ENCODE data around the gene MMD. TPM values are rescaled to one million over a fixed set of nuclear protein-coding genes. Genes with fewer than 3 reads are reported as not detected.
"Not testable (repeated sequence)": the region's sequence is repeated elsewhere in the genome, so short reads cannot be mapped to it uniquely, and the experiment has no call there.

The MMD gene
- polyA plus RNA-seq, 4 donors = 4.0 to 12.5 (median 10.3) TPM

DNA sequence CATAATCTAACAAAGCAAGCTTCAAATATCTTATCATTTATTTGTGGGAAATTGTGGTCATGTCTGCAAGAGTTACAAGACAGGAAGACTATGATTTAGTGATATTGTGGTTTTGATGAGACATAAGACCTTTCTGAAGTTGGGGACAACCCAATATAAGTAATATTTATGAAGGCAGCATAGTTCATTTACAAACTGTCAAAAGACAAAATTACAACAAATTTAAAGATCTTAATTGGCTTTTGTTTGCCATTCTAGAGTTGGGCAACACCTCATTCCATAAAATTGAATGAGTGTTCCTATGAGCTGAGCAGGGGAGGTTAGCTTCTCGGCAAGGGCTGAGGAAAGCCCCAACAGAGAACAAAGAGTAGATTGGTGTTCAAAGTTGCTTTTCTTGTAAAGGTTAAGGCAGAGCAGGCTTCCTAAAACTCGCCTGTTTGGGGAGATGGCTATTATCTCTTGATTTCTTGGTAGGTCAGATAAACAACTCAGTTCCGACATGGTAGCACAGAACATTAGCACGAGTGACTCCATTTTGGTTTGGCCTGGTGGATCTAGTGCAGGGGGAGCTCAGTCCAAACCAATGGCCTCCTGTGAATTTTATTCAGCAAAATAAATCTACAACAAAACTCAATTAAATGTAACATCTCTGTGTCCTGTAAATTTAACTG is 10.9 kb upstream of the MMD start:
- FAIRE-seq (no peak), DNase-seq (no peak)
- Histone ChIP-seq H3K27ac (ENCODE audit: low read depth in 1 of 3, low read length in 2 of 3) (peak overlapping the region in 2 of 3 donors; percentile 80 to 81), H3K4me1 (ENCODE audit: control insufficient read depth in 3 of 3, insufficient read depth in 2 of 3, low read depth in 1 of 3, low read length in 2 of 3) (peaks cover 0 to 25% (median 9%) of the 10 kb centered on the region in 3 donors), H3K36me3 (ENCODE audit: control insufficient read depth in 3 of 3, insufficient read depth in 2 of 3, low read depth in 1 of 3, low read length in 3 of 3) (no peaks in the 10 kb centered on the region), H3K27me3 (ENCODE audit: control insufficient read depth in 3 of 3, insufficient read depth in 3 of 3, low read length in 3 of 3) (no peaks in the 10 kb centered on the region), H3K4me3 (ENCODE audit: low read depth in 1 of 3, low read length in 3 of 3) (no peak overlapping the region), H3K9me3 (ENCODE audit: control insufficient read depth in 2 of 2, insufficient read depth in 1 of 2, low read depth in 1 of 2, low read length in 1 of 2) (no peaks in the 10 kb centered on the region)
- WGBS, 3 donors = 82 to 85% (median 83%) methylated on average over 4 of the region's 4 CpGs

DNA sequence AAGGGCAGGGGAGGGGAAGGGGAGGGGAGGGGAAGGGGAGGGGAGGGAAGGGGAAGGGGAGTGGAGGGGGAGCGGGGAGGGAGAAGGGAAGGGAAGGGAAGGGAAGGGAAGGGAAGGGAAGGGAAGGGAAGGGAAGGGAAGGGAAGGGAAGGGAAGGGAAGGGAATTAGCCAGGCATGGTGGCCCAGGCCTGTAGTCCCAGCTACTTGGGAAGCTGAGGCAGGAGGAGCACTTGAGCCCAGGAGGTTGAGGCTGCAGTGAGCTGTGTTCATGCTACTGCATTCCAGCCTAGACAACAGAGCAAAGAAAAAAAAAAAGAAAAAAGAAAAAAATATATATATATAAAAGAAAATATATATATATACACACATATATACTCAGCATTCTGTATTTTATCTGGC is 10.3 kb upstream of the MMD start:
- H3K9me3 ChIP-seq (ENCODE audit: control insufficient read depth in 2 of 2, insufficient read depth in 1 of 2, low read depth in 1 of 2, low read length in 1 of 2); H3K4me3 ChIP-seq (ENCODE audit: low read depth in 1 of 3, low read length in 3 of 3); H3K36me3 ChIP-seq (ENCODE audit: control insufficient read depth in 3 of 3, insufficient read depth in 2 of 3, low read depth in 1 of 3, low read length in 3 of 3); FAIRE-seq; DNase-seq; H3K27ac ChIP-seq (ENCODE audit: low read depth in 1 of 3, low read length in 2 of 3); H3K27me3 ChIP-seq (ENCODE audit: control insufficient read depth in 3 of 3, insufficient read depth in 3 of 3, low read length in 3 of 3): not testable (repeated sequence)
- WGBS, 3 donors = no CpG with 5 or more reads among the region's 1 CpG
- H3K4me1 ChIP-seq (ENCODE audit: control insufficient read depth in 3 of 3, insufficient read depth in 2 of 3, low read depth in 1 of 3, low read length in 2 of 3) = peaks cover 0 to 25% (median 9%) of the 10 kb centered on the region in 3 donors

DNA sequence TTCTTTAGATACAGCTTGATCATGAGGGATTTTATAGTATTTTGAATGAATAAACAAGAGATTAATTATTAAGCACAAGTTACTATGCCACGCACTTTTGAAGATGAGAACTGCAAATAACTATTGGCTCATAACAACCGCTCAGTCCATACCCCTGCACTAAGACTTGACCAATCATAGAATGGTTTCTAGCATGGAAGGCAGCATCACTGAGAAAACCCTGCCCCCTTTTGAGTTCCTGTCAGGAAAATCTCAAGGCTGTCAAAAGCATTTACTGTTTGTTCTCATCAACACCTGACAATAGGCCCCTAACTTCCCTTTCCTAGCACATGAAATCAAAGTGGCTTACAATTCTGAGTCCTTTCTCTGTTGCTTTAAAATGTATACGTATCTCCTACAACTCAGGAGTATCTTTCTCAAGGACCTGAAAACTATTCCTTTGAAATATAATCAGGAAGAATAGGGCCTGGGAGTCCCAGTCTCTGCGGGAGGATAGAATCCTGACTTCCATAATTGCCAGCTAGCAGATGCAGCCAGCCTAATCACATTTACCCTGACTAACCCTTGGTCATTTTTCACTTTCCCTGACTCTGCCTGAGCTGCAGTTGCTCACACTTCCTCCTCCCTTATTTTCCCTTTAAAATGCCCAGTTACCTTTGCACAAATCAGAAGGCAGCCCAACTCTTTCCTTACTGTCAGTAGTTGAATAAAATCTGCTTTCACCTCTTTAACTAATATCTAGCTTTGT is 9.1 kb upstream of the MMD start:
- WGBS, 3 donors = 48 to 54% (median 49%) methylated on average over 4 of the region's 4 CpGs
- peaks cover 0 to 22% (median 9%) of the 10 kb centered on the region in 3 donors for H3K4me1 ChIP-seq (ENCODE audit: control insufficient read depth in 3 of 3, insufficient read depth in 2 of 3, low read depth in 1 of 3, low read length in 2 of 3)

DNA sequence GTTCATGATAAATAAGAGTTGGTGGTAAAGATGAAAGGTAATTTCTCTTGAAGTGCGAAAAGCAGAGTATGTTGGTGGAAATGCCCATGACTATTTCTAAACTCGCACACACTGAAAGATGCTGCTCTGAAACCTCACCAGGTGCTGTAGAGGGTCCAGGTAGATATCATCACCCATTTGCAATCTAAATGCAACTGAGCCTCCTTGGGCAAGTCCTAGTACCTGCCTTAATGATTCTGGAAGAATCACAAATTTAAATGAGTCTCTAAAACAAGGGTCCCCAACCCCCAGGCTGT is 5.9 kb upstream of the MMD start:
- H3K4me1 ChIP-seq (ENCODE audit: control insufficient read depth in 3 of 3, insufficient read depth in 2 of 3, low read depth in 1 of 3, low read length in 2 of 3) = peaks cover 0 to 7% (median 3%) of the 10 kb centered on the region in 3 donors
- no peak for FAIRE-seq
- H3K9me3 ChIP-seq (ENCODE audit: control insufficient read depth in 2 of 2, insufficient read depth in 1 of 2, low read depth in 1 of 2, low read length in 1 of 2) = no peaks in the 10 kb centered on the region
- 86 to 98% (median 91%) methylated on average over 2 of the region's 2 CpGs for WGBS, 3 donors
- H3K4me3 ChIP-seq (ENCODE audit: low read depth in 1 of 3, low read length in 3 of 3) = no peak overlapping the region
- no peaks in the 10 kb centered on the region for H3K36me3 ChIP-seq (ENCODE audit: control insufficient read depth in 3 of 3, insufficient read depth in 2 of 3, low read depth in 1 of 3, low read length in 3 of 3)
- no peak for DNase-seq
- H3K27ac ChIP-seq (ENCODE audit: low read depth in 1 of 3, low read length in 2 of 3) = no peak overlapping the region
- H3K27me3 ChIP-seq (ENCODE audit: control insufficient read depth in 3 of 3, insufficient read depth in 3 of 3, low read length in 3 of 3) = peaks cover 0 to 4% (median 0%) of the 10 kb centered on the region in 3 donors

More for the DNA sequence above, 9.1 kb upstream of the MMD start:
- no peaks in the 10 kb centered on the region for H3K9me3 ChIP-seq (ENCODE audit: control insufficient read depth in 2 of 2, insufficient read depth in 1 of 2, low read depth in 1 of 2, low read length in 1 of 2)
- H3K27ac ChIP-seq (ENCODE audit: low read depth in 1 of 3, low read length in 2 of 3) = no peak overlapping the region
- no peak overlapping the region for H3K4me3 ChIP-seq (ENCODE audit: low read depth in 1 of 3, low read length in 3 of 3)
- DNase-seq (peak in 1 of 2 donors; percentile 33), FAIRE-seq (no peak)
- no peaks in the 10 kb centered on the region for H3K36me3 ChIP-seq (ENCODE audit: control insufficient read depth in 3 of 3, insufficient read depth in 2 of 3, low read depth in 1 of 3, low read length in 3 of 3)
- H3K27me3 ChIP-seq (ENCODE audit: control insufficient read depth in 3 of 3, insufficient read depth in 3 of 3, low read length in 3 of 3) = no peaks in the 10 kb centered on the region

DNA sequence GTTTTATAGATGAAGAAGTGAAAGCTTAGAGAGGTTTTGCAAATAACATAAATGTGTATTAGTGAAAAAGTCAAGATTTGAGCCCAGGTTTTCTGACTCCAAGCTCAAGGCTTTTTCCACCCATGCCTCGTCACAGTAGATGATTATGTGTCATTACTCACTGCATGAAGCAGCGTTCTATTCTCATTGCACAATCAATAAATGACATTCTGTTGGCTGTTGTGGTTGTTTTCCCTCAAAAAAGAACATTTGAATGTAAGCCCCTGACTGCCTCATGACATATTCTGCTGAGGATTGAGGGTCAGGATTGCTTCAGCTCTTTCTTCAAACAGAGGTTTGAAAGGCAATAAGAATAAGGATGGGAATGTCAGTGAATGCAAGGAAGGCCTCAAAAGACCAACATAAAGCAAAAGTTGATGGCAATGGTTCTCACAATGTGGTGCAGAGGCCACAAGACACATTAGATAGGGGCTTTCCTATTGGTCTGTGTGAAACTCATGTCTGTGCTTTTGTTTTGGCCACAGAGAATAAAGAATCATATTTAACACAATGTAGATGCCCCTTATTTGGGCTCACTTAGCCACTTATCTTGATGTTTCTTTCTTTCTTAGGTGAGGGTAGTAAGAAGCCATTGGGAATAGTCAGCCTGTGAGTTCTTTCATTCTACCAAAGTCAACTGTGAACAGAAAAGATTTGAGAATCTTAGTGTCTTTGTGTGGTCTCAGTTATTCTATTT is 5.4 kb upstream of the MMD start:
- H3K27me3 ChIP-seq (ENCODE audit: control insufficient read depth in 3 of 3, insufficient read depth in 3 of 3, low read length in 3 of 3) = peaks cover 0 to 4% (median 0%) of the 10 kb centered on the region in 3 donors
- DNase-seq = no peak
- no peak overlapping the region for H3K27ac ChIP-seq (ENCODE audit: low read depth in 1 of 3, low read length in 2 of 3)
- 56 to 81% (median 60%) methylated on average over 2 of the region's 2 CpGs for WGBS, 3 donors
- peaks cover 0 to 7% (median 6%) of the 10 kb centered on the region in 3 donors for H3K4me1 ChIP-seq (ENCODE audit: control insufficient read depth in 3 of 3, insufficient read depth in 2 of 3, low read depth in 1 of 3, low read length in 2 of 3)
- no peaks in the 10 kb centered on the region for H3K36me3 ChIP-seq (ENCODE audit: control insufficient read depth in 3 of 3, insufficient read depth in 2 of 3, low read depth in 1 of 3, low read length in 3 of 3)
- no peak overlapping the region for H3K4me3 ChIP-seq (ENCODE audit: low read depth in 1 of 3, low read length in 3 of 3)
- FAIRE-seq = no peak
- H3K9me3 ChIP-seq (ENCODE audit: control insufficient read depth in 2 of 2, insufficient read depth in 1 of 2, low read depth in 1 of 2, low read length in 1 of 2) = no peaks in the 10 kb centered on the region

DNA sequence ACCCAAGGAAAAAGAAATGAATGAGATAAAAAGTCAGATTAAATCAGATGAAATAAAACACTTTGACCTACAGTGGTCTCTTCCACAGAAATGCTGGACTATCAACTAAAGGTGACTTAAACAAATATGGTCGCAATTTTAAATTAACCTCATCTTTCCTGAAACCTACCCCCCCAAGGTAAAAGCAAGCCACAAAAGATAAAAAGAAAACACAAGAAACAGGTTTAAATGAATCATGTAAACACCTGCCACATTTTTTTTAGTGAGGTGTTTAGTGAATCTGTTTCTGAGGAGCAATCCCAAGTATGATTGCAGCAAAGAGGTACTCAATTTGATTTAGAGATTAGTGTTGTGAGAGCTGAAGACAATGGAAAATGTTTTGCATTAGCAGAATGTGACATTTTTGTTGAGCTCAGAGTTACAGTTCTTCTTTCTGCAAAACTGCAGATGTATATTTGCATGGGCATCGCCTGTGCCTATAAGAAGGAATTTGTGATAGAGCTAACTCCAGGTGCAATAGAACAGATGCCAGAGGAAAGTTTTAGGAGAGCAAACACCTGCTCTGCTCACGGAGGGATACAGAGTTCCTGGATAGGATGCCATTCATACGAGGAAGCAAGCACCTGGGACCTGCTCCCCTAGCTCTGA is 3.4 kb upstream of the MMD start:
- Histone ChIP-seq H3K4me1 (ENCODE audit: control insufficient read depth in 3 of 3, insufficient read depth in 2 of 3, low read depth in 1 of 3, low read length in 2 of 3) (peaks cover 2 to 6% (median 4%) of the 10 kb centered on the region in 3 donors), H3K9me3 (ENCODE audit: control insufficient read depth in 2 of 2, insufficient read depth in 1 of 2, low read depth in 1 of 2, low read length in 1 of 2) (no peaks in the 10 kb centered on the region), H3K27ac (ENCODE audit: low read depth in 1 of 3, low read length in 2 of 3) (no peak overlapping the region), H3K36me3 (ENCODE audit: control insufficient read depth in 3 of 3, insufficient read depth in 2 of 3, low read depth in 1 of 3, low read length in 3 of 3) (no peaks in the 10 kb centered on the region), H3K27me3 (ENCODE audit: control insufficient read depth in 3 of 3, insufficient read depth in 3 of 3, low read length in 3 of 3) (peaks cover 0 to 4% (median 0%) of the 10 kb centered on the region in 3 donors), H3K4me3 (ENCODE audit: low read depth in 1 of 3, low read length in 3 of 3) (no peak overlapping the region)
- no peak for DNase-seq
- WGBS, 3 donors = 25 to 47% (median 30%) methylated on average over 4 of the region's 4 CpGs
- FAIRE-seq = no peak

DNA sequence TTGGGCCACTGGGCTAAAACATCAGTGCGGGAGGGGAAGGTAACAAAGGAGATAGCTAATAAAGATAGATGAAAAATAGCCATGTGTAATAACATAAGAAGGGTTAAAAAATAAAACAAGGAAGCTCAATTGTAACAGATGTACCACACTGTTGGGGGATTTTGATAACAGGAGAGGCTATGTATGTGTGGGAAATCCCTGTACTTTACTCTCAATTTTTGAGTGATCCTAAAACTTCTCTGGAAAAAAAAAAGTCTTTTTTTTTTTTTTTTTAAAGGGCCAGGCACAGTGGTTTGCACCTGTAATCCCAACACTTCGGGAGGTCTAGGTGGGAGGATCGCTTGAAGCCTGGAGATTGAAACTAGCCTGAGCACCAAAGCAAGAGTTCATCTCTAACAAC is 1.9 kb upstream of the MMD start:
- Histone ChIP-seq H3K4me3 (ENCODE audit: low read depth in 1 of 3, low read length in 3 of 3) (no peak overlapping the region), H3K27ac (ENCODE audit: low read depth in 1 of 3, low read length in 2 of 3) (no peak overlapping the region), H3K27me3 (ENCODE audit: control insufficient read depth in 3 of 3, insufficient read depth in 3 of 3, low read length in 3 of 3) (peaks cover 0 to 4% (median 0%) of the 10 kb centered on the region in 3 donors), H3K4me1 (ENCODE audit: control insufficient read depth in 3 of 3, insufficient read depth in 2 of 3, low read depth in 1 of 3, low read length in 2 of 3) (peaks cover 2 to 6% (median 4%) of the 10 kb centered on the region in 3 donors), H3K36me3 (ENCODE audit: control insufficient read depth in 3 of 3, insufficient read depth in 2 of 3, low read depth in 1 of 3, low read length in 3 of 3) (no peaks in the 10 kb centered on the region), H3K9me3 (ENCODE audit: control insufficient read depth in 2 of 2, insufficient read depth in 1 of 2, low read depth in 1 of 2, low read length in 1 of 2) (no peaks in the 10 kb centered on the region)
- DNase-seq (no peak), FAIRE-seq (no peak)
- WGBS, 3 donors = 48 to 67% (median 65%) methylated on average over 3 of the region's 3 CpGs

DNA sequence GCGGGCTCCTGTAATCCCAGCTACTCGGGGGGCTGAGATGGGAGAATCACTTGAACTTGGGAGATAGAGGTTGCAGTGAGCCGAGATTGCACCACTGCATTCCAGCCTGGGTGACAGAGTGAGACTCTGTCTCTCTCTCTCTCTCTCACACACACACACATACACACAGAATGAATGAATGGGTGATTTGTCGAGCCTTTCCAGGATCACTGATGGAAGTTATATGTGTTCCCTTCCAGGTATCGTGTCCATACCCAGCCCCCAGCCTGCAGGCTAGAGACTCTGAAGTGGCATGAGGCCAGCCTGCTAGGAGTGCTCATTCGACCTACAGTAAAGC is 1.2 kb upstream of the MMD start:
- not testable (repeated sequence) for H3K27ac ChIP-seq (ENCODE audit: low read depth in 1 of 3, low read length in 2 of 3); FAIRE-seq; H3K4me3 ChIP-seq (ENCODE audit: low read depth in 1 of 3, low read length in 3 of 3); H3K4me1 ChIP-seq (ENCODE audit: control insufficient read depth in 3 of 3, insufficient read depth in 2 of 3, low read depth in 1 of 3, low read length in 2 of 3); H3K36me3 ChIP-seq (ENCODE audit: control insufficient read depth in 3 of 3, insufficient read depth in 2 of 3, low read depth in 1 of 3, low read length in 3 of 3); H3K27me3 ChIP-seq (ENCODE audit: control insufficient read depth in 3 of 3, insufficient read depth in 3 of 3, low read length in 3 of 3); H3K9me3 ChIP-seq (ENCODE audit: control insufficient read depth in 2 of 2, insufficient read depth in 1 of 2, low read depth in 1 of 2, low read length in 1 of 2); DNase-seq
- WGBS, 3 donors = 51 to 68% (median 54%) methylated on average over 6 of the region's 6 CpGs
